DMS 273 (cell line): ENCODE data around the gene ZNF200.
A peak's percentile ranks its signal among the peaks of the same experiment; 100 is the strongest.
"Not testable (repeated sequence)": the region's sequence is repeated elsewhere in the genome, so short reads cannot be mapped to it uniquely, and the experiment has no call there.

ENCODE experiments used
- DNase-seq: peaks from one replicate; lab custom pipeline; 2025; ENCODE audit not compliant: unreplicated experiment; lab: John Stamatoyannopoulos, UW

ZNF200 gene, protein sequence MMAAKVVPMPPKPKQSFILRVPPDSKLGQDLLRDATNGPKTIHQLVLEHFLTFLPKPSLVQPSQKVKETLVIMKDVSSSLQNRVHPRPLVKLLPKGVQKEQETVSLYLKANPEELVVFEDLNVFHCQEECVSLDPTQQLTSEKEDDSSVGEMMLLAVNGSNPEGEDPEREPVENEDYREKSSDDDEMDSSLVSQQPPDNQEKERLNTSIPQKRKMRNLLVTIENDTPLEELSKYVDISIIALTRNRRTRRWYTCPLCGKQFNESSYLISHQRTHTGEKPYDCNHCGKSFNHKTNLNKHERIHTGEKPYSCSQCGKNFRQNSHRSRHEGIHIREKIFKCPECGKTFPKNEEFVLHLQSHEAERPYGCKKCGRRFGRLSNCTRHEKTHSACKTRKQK

DNA sequence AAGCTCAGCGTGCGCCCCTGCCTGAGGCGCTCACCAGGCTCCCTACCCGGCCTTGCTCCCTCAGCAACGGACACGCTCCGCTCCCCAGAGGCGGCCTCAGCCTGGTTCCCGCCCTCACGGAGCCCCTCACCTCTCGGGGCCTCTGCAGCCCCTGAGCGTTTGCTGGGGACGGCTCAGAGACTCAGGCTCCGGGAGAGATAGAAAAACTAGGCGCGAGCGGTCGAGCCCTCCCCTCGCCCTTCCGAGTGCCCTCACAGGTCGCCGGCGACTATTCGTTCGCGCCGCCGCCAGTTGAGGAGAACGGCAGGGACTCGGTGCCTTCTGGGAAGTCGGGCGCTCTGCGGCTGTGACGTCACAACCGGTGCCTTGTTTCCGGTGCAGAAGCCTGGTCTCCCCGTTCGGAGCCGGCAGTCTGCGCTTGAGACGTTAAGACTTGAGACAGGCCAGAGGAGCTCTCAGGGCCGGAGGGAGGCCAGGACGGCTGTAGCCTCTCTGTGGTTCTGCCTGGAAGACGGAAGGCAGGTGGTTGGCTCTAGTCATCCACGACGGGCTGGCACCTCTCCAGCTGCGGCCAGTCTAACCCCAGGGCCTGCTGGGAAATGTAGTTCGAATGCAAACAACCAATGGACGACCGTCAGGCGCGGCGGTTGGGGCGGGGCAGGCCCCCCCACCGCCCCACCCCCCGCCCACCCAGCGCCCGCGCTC, at the start of gene ZNF200:
TSS of gene ZNF200 (minus strand) at position 302 of the 705 bp plus-strand sequence. CDS start 1,403 bp downstream, outside the sequence.
- DNase-seq: peak; percentile 98

DNA sequence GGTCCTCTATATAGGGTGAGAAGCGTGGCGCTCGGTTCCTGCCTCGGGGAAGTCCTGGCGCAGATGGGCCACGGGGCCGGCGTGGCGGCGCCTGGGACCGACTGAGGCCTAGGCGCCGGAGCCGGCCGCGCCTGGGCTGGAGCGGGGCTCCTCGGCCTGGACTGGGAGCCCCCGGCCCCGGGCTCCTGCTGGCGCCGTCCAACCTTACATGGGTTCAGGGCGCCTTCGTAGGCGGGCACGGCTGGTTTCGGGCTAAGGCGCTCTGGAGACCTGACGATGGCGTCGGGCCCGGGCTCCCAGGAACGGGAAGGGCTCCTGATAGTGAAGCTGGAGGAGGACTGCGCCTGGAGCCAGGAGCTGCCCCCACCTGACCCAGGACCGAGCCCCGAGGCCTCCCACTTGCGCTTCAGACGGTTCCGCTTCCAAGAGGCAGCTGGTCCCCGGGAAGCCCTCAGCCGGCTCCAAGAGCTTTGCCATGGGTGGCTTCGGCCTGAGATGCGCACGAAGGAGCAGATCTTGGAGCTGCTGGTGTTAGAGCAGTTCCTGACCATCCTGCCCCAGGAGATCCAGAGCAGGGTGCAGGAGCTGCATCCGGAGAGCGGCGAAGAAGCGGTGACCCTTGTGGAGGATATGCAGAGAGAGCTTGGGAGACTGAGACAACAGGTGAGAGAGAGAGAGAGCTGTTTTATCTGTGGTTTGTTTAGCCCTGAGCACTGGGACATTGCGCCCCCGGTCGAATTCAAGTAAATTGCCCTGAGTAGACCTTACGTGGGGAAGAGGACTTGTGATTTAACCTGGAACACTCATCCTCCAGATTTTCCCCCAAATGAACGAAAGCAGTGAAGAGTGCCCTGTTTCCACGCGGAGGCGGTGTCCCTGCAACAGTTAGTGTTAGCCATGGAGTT, 48.8 kb upstream of the ZNF200 start:
- DNase-seq: peak; percentile 54

DNA sequence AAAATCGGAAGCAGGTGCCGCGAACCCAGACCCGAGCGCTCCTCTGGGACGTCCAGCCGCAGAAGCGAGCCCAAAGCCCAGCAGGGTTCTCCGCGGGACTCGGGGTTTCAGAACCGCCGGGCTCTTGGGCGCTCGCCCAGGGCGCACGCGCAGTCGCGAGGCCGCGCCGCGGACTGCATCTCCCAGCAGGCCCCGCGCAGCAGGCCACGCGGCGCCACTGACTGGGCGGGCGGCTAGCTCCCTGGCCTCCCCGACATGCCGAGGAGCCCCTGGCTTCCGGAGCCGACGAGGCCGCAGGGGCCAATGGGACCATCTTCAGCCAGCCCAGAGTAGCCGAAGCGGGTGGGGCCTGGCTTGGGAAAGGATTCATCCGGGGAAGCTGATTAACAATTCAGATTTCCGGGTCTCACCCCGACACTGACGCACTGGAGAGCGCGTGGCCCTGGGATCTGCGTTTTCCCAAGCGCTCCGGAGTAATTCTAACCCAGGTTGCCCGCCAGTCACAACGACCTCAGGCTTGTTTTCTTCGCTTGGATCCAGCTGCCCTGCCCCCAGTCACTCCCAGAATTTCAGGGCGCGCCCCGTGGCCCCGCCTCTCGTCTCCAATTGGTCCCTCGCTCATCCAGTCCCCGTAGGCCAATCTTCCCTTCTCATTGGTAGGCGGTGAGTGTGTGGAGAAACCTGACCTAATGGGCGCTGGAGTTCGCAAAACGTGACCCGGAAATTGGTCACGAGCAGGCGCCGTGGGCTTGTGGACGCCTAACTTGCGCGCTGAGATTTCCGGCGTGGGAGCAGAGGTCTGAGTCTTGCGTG, 48.0 kb upstream of the ZNF200 start, which contains the start of gene ZNF263:
TSS of gene ZNF263 (plus strand) at position 762 of the 813 bp plus-strand sequence. CDS start 328 bp downstream, outside the sequence.
- peak; percentile 99 for DNase-seq

DNA sequence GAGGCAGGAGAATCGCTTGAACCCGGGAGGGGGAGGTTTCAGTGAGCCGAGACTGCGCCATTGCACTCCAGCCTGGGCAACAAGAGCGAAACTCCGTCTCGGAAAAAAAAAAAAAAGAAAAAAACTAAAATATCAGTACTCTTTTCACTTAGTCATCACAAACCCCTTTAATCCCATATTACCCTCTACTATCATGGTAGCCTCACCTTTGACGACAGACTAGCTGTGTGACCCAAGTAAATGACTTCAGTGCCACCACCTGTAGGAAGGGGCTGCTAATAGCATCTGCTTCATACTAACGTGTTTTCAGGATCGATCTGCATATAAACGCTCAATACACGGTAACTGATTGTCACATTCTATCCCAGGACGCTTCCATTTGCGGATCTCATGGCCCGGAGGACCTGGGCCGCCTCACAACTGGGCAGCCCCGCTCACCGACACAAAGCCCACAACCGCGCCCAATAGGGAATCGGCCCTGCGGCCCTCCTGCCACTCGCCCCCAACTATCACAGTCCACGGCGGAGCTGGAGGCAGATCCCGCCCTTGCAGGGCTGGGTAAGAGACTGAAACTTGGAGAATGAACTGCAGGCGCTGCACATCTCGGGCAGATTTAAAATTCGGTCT, 47.3 kb upstream of the ZNF200 start:
- peak; percentile 93 for DNase-seq

DNA sequence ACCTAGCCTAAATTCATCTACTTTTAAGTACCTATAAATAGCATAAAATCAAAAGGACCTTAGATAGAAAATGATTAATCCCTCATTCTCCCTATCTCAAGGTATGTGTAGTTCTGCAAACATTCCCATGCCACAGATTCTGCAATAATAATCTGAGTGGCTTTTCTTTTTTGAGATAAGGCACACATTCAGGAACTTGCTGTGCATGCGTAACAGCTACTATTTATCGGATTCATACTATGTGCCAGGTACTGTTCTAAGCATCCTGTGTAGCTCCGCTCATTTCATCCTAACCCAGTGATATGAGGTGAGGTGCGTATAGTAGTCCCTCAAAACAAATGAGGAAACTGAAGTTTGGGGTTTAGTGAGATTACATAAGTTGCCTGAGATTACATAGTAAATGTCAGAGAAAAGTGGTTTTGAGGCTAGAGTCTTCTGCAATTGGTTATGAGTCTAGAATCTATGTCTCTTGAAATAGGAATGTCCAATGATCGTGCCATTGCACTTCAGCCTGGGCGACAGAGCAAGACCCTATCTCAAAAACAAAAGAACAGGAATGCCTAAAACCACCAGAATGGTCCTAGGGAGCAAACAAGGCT, 46.4 kb upstream of the ZNF200 start:
- no peak for DNase-seq

DNA sequence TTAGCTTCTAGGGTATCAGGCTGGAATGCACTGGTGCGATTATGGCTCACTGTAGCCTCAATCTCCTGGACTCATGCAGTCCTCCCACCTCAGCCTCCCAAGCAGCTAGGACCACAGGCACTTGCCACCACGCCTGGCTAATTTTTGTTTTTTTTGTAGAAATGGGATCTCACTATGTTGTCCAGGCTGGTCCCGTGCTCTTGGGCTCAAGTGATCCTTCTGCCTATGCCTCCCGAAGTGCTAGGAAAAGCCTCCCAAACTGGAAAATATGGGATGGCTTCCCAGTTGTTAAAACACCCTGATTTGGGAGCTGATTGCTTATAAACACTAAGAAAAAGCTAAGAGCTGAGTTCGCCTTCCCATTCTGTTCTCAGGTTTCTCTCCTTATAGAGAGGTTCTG, 41.7 kb upstream of the ZNF200 start:
- DNase-seq: no peak

DNA sequence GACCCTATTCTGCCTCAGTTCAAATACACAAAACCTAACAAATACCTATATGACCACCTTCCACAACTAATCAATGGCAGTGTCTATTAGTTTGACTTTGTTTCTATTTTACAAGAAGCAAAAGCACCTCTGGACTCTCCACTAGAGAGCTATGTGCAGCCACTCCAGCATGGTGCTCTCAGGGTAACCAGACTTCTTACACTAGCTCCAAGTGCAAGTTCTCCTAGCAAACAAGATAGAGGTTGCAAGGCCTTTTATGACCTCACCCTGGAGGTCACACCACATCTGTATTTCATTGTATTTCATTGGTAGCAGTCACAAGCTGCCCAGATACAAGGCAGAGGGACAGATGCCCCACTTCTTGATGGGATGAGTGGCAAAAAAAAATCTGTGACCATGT, 40.0 kb upstream of the ZNF200 start:
- DNase-seq: no peak

DNA sequence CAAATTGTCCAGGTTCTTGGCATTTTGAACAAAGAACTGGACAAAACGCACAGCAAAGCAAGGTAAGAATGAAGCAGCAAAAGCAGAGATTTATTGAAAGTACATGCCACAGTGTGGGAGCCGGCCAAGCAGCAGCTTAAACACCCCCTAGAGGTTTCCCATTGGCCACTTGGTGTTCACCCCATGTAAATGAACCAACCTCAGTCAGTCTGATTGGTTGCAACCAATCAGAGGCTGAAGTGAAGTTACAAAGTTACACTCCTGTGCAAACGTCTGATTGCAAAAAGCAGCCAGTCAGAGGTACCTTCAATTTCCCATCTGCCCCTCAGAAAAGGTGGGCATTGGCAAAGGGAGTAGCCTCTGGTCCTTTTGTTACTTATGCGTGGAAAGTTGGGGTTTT, 39.5 kb upstream of the ZNF200 start:
- DNase-seq: peak; percentile 58

DNA sequence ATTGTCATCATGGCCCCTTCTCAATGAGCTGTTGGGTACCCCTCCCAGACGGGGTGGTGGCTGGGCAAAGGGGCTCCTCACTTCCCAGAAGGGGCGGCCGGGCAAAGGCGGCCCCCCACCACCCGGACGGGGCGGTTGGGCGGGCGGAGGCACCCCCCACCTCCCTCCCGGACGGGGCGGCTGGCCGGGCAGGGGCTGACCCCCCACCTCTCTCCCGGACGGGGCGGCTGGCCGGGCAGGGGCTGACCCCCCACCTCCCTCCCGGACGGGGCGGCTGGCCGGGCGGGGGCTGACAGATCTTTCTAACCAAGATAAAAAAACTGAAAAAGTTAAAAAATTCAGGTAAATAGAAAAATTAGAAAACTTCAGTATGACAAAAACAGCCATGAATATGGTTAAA, 36.3 kb upstream of the ZNF200 start:
- not testable (repeated sequence) for DNase-seq

DNA sequence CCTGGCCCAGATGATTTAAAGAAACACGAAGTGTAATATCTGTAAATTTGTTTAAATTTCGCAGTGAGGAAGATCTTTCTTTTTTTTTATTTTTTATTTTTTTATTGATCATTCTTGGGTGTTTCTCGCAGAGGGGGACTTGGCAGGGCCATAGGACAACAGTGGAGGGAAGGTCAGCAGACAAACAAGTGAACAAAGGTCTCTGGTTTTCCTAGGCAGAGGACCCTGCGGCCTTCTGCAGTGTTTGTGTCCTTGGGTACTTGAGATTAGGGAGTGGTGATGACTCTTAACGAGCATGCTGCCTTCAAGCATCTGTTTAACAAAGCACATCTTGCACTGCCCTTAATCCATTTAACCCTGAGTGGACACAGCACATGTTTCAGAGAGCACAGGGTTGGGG, 35.8 kb upstream of the ZNF200 start:
- not testable (repeated sequence) for DNase-seq

DNA sequence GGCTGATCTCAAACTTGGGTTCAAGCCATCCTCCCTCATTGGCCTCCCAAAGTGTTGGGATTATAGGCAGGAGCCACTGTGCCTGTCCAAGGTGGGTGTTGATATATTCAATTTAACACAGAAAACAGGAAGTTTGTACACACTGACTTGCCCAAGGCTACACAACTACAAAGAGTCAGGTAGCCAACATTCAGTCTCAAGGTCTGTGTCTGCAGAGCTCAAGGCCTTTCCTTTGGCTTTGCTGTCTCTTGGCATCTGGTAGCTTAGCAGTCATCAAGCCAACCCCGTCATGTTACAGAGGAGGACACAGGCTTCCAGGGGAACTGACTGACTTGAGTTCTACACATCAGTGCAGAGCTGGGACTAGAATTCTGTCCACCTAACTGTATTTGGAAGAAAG, 33.3 kb upstream of the ZNF200 start:
- DNase-seq: no peak

DNA sequence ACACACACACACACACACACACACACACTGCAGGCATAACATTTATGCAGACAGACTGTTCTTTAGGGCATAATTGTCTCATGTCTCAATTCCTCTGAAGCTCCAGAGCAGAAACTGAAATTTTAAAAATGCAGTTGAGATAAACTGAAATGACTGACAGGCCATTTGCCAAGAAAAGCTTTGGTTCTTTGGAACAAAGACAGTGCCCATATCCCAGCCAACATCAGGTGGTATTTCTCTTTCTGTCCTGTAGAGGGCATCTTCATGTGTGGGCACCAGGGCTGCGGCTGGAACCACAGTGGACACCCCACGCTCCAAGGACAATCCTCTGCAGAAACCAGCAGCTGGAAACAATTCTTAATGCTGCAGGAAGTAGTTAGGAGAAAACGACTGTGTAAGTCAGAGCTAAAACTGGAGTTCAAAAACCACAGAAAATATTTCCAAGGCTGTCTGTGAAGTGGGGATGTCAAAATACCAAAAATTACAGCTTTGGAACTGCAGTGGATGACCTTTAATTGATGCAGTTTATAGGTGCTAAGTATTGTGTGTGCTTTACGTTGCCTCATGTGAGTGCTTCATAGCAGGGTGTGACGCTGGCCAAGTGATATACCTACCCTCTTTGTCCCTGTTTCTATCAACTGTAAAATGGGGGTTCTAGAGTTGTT, 32.0 kb upstream of the ZNF200 start:
- DNase-seq: peak; percentile 76

DNA sequence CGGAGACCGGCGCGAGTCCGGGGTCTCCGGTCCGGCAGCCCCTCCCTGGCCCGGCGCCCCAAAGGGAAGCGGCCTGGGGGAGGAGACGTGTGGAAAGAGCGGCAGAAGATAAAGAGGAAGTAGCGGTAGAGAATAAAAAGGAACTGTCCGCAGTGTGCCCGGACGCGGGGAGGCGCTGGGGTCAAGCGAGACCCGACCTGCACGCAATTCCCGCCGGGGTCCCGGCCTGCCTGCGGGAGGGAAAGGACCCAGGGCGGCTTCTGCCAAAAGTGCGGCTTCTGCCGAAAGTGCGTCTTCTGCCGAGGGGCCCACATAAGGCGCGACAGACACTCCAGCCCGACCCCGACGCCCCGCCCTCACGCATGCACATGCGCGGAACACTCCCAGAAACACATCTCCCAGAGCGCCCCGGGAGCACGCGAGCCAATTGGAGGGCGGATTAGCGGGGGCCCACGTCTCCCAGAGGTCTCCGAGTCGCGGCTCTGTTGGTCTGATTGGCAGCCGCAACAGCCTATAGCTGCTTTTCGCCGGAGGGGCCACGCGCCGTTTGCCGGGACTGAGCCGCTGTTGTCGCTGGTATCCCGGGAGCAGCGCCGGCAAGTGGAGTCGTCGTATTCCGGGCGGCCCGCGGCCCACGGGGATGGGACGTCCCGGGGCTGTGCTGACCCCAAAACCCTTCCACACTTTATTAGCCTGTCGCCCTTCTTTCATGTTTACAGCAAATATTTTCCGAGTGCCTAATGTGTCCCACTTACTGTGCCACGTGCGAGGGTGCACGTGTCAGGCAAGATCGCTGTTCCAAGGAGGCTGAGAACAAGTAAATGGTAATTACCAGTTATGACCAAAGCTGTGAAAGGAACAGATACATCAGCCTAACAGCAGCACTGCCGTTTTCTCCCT, 29.4 kb upstream of the ZNF200 start:
- peak; percentile 99 for DNase-seq

DNA sequence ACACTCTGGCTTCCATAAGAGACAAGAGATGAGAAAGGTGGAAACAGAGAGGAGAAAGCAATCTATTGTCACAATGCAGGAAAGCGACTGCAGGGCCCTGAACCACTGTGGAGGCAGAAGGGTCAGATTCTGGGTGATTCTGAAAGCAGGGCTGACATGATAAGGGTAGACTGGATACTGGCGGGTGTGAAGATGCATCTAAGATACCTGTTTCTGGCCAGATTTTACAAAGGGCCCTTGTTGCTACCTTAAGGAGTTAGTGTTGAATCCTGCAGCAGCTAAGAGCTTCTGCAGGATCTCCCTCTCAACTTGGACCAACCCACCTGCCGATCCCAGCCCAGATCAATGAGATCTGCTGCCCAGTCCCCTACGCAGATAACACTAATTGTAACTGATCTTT, 27.6 kb upstream of the ZNF200 start:
- no peak for DNase-seq

DNA sequence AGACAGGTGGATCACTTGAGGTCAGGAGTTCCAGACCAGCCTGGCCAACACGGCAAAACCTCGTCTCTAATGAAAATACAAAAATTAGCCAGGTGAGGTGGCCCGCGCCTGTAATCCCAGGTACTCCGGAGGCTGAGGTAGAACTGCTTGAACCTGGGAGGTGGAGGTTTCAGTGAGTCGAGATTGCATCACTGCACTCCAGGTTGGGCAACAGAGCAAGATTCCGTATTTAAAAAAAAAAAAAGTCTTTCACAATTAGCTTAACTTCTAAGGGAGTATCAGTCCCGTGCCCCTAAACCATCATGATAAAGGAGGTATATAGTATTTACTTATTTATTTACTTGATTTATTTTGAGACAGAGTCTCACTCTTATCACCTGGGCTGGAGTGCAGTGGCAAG, 24.9 kb upstream of the ZNF200 start:
- DNase-seq: no peak

DNA sequence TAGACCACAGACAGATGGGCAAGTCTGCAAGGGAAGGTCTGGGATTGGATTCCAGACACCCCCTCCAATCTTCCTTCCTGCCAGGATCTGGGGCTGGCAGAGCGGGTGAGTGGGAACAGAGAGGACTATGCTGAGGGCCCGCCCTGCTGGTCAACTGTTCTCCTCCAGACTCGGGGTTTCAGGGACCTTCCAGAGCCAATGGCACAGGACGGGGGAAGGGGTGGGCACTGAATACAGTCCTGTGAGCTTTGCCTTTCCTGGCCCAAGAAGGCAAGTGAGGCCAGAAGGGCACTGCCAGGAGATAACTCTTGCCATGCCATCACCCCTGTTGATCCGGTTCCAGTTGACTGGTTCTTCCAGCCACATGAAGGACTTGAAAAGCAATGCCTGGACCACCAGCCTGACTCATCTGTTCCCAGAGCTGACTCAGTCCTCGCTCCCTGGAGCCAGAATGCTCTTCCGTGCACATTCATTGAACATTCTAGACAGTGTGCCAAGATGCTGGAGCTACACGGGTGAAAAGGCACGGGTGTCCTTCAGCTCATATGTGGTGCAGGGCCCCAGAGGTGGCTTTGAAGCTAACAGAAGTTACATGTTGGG, 22.0 kb upstream of the ZNF200 start:
- DNase-seq: no peak

DNA sequence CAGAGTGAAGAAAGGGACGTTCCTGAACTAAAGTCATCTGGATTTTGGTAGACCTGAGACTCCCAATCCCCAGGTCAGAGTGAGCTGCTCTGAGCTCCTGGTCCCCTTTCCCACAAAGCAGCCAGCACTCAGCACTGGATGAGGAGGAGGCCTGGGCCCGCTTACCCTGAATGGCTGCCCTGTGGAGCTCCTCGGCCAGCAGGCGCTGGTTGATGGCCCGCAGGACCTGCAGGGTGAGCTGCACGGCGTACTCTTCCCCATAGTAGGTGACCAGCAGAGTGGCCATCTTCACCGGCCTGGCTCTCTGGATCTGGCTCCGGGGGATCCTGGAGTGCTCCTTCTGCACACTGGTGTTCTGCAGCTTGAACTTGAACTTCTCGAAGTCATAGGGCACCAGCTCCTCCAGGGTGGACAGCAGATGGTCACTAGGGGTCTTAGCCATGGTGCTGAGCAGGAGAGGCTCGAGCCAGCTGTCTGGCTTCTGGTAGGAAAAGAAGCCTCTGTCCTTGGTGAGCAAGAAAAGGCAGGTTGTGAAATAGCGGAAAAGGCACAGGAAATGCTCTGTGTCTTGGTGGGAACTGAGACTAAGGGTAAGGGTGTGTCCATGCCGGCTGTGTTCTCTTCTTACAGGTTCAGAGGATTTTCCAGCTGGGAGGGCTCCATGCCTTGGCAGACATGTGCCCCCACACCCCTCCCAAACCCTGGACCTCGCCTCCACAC, 21.3 kb upstream of the ZNF200 start, which contains the start of gene MEFV:
TSS of gene MEFV (minus strand) at position 488 of the 720 bp plus-strand sequence. CDS start at position 442, 46 bp downstream.
- peak; percentile 70 for DNase-seq
